HG03159 (cell line): Measurements from ENCODE around the gene IL20RA.
A peak's percentile ranks its signal among the peaks of the same experiment; 100 is the strongest.
"Not testable (repeated sequence)": the region's sequence is repeated elsewhere in the genome, so short reads cannot be mapped to it uniquely, and the experiment has no call there.

Experiments used
- ATAC-seq: cut with Tn5 transposase; IDR thresholded peaks from one replicate; pipeline ENCODE4 v1.9.1; 2021; ENCODE audit warnings: mild to moderate bottlenecking, moderate library complexity; ENCODE audit not compliant: unreplicated experiment

Gene IL20RA

GRCh38 chr6:137044366-137045221 lies at the start of gene IL20RA:
TSS of gene IL20RA (minus strand) at chr6:137044965. CDS start at chr6:137044728, 237 bp downstream.
- no peak for ATAC-seq

- ATAC-seq, result no peak
These were observed 48.7 kb upstream of the IL20RA start for GRCh38 chr6:137093183-137094069.

- no peak for ATAC-seq
These were observed 47.3 kb upstream of the IL20RA start for GRCh38 chr6:137092018-137092417.

GRCh38 chr6:137089305-137089704 lies 44.5 kb upstream of the IL20RA start:
- no peak for ATAC-seq

- ATAC-seq, result peak; percentile 59
These were observed 43.1 kb upstream of the IL20RA start for GRCh38 chr6:137087902-137088301.

- ATAC-seq, result no peak
These were observed 41.3 kb upstream of the IL20RA start for GRCh38 chr6:137086031-137086430.

GRCh38 chr6:137084865-137085617 lies 40.3 kb upstream of the IL20RA start:
- ATAC-seq, result no peak

- no peak for ATAC-seq
These were observed 39.3 kb upstream of the IL20RA start for GRCh38 chr6:137084090-137084489.

GRCh38 chr6:137081997-137082396 lies 37.2 kb upstream of the IL20RA start:
- no peak for ATAC-seq

- no peak for ATAC-seq
These were observed 35.9 kb upstream of the IL20RA start for GRCh38 chr6:137080711-137081110.

- ATAC-seq, result peak; percentile 100
These were observed 31.7 kb upstream of the IL20RA start for GRCh38 chr6:137076277-137077068.

- ATAC-seq, result not testable (repeated sequence)
These were observed 31.0 kb upstream of the IL20RA start for GRCh38 chr6:137075790-137076189.

GRCh38 chr6:137070303-137070702 lies 25.5 kb upstream of the IL20RA start:
- ATAC-seq, result no peak

GRCh38 chr6:137067399-137067798 lies 22.6 kb upstream of the IL20RA start:
- ATAC-seq, result no peak

GRCh38 chr6:137058037-137058436 lies 13.3 kb upstream of the IL20RA start:
- ATAC-seq, result no peak

GRCh38 chr6:137056121-137056880 lies 11.5 kb upstream of the IL20RA start:
- no peak for ATAC-seq

GRCh38 chr6:137051790-137052472 lies 7.2 kb upstream of the IL20RA start:
- no peak for ATAC-seq

GRCh38 chr6:137049095-137049494 lies 4.3 kb upstream of the IL20RA start:
- ATAC-seq, result no peak

GRCh38 chr6:137046871-137047412 lies 2.2 kb upstream of the IL20RA start:
- ATAC-seq, result no peak
